Measurements from ENCODE around the gene WDR19.
"Not testable (repeated sequence)": the region's sequence is repeated elsewhere in the genome, so short reads cannot be mapped to it uniquely, and the experiment has no call there.

DNA sequence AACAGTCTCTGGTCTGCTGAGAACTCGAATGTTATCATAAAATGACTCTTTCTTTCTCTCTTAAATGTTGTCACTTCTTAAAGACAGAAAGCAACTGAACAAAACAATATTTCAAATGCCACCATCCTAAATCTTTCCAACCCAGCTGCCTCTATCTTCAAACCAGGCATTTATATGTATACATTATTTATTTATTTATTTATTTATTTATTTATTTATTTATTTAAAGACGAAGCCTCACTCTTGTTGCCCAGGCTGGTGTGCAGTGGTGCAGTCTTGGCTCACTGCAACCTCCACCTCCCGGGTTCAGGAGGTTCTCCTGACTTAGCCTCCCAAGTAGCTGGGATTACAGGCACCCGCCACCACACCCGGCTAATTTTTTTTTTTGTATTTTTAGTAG is 110.1 kb downstream of the WDR19 start:
- TF ChIP-seq, protein P1, sequence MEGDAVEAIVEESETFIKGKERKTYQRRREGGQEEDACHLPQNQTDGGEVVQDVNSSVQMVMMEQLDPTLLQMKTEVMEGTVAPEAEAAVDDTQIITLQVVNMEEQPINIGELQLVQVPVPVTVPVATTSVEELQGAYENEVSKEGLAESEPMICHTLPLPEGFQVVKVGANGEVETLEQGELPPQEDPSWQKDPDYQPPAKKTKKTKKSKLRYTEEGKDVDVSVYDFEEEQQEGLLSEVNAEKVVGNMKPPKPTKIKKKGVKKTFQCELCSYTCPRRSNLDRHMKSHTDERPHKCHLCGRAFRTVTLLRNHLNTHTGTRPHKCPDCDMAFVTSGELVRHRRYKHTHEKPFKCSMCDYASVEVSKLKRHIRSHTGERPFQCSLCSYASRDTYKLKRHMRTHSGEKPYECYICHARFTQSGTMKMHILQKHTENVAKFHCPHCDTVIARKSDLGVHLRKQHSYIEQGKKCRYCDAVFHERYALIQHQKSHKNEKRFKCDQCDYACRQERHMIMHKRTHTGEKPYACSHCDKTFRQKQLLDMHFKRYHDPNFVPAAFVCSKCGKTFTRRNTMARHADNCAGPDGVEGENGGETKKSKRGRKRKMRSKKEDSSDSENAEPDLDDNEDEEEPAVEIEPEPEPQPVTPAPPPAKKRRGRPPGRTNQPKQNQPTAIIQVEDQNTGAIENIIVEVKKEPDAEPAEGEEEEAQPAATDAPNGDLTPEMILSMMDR (IDR thresholded peaks at IDR 0.05), result not testable (repeated sequence)
- TF ChIP-seq POLR2A (IDR thresholded peaks at IDR 0.05), result not testable (repeated sequence)

Data from tibial nerve (tissue), 3 donors.